Endothelial cell of umbilical vein (primary cell): Measurements from ENCODE around the gene TOR1AIP1.

Experiments used
- EZH2 ChIP-seq: IDR thresholded peaks from 2 replicates; pipeline ENCODE4 v1.6.1; 2012; ENCODE audit warnings: borderline replicate concordance, low read depth, mild to moderate bottlenecking, moderate library complexity, low read length, inconsistent platforms; ENCODE audit not compliant: severe bottlenecking
- JUN ChIP-seq: IDR thresholded peaks from 2 replicates; pipeline ENCODE4 v1.6.1; 2011; ENCODE audit warnings: borderline replicate concordance, low read depth; ENCODE audit not compliant: insufficient read length, insufficient read depth
- MYC ChIP-seq: IDR thresholded peaks from one replicate; pipeline ENCODE4 v1.6.1; 2011; ENCODE audit warnings: mild to moderate bottlenecking, low read depth, low read length
- POLR2A ChIP-seq: IDR thresholded peaks from 2 replicates; pipeline ENCODE4 v1.6.1; 2012; ENCODE audit warnings: low read depth, mild to moderate bottlenecking, control low read depth, low read length
- POLR2AphosphoS5 ChIP-seq: IDR thresholded peaks from 2 replicates; pipeline ENCODE4 v1.6.1; 2012; ENCODE audit warnings: low read depth, mild to moderate bottlenecking, control low read depth, low read length, moderate library complexity; ENCODE audit not compliant: insufficient read depth
- TF ChIP-seq, protein P1 (sequence below): IDR thresholded peaks from 2 replicates; pipeline ENCODE4 v1.6.1; 2011; ENCODE audit not compliant: insufficient read depth, insufficient read length
- TF ChIP-seq, protein P2 (sequence below), 2 donors: IDR thresholded peaks; 1 replicate in 1 of 2; 2 replicates in 1 of 2; pipeline ENCODE4 v1.5.1; 2011; ENCODE audit warnings: low read length in 2 of 2, mild to moderate bottlenecking in 2 of 2, moderate library complexity in 2 of 2, control low read depth in 1 of 2, inconsistent platforms in 1 of 2, low read depth in 1 of 2; ENCODE audit not compliant: insufficient read depth in 1 of 2; ENCODE audit errors: extremely low read depth in 1 of 2

DNA sequence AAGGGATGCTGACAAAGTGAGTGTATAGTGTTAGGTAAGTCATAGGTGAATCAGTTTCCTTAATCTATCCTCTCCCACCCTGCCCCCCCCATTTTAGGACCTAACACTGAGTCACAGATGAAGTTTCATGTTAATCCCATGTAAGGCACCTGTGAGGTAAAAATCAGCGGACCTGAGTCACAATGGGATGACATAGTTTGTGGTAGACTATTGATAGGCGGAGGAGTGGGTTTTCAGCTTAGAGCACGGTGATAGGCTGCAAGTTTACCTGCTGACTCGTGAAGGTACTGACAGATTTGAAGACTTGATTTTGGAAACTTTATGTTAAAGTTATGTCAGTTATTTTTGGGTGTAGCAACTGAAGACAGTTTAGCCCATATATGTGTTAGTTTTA is 1.7 kb downstream of the TOR1AIP1 start:
- TF ChIP-seq, protein P1, sequence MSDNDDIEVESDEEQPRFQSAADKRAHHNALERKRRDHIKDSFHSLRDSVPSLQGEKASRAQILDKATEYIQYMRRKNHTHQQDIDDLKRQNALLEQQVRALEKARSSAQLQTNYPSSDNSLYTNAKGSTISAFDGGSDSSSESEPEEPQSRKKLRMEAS, result no peak
- TF ChIP-seq POLR2AphosphoS5 (no peak), EZH2 (no peak), POLR2A (no peak), MYC (no peak), JUN (no peak)
- TF ChIP-seq, protein P2, sequence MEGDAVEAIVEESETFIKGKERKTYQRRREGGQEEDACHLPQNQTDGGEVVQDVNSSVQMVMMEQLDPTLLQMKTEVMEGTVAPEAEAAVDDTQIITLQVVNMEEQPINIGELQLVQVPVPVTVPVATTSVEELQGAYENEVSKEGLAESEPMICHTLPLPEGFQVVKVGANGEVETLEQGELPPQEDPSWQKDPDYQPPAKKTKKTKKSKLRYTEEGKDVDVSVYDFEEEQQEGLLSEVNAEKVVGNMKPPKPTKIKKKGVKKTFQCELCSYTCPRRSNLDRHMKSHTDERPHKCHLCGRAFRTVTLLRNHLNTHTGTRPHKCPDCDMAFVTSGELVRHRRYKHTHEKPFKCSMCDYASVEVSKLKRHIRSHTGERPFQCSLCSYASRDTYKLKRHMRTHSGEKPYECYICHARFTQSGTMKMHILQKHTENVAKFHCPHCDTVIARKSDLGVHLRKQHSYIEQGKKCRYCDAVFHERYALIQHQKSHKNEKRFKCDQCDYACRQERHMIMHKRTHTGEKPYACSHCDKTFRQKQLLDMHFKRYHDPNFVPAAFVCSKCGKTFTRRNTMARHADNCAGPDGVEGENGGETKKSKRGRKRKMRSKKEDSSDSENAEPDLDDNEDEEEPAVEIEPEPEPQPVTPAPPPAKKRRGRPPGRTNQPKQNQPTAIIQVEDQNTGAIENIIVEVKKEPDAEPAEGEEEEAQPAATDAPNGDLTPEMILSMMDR (IDR thresholded peaks at IDR 0.05; ENCODE audit: extremely low read depth in 1 of 2, insufficient read depth in 1 of 2, low read depth in 1 of 2, low read length in 2 of 2), result no peak
